Muscle of back (tissue), 11 donors: ENCODE measurements around the gene CPT2. TPM values are rescaled to one million over a fixed set of nuclear protein-coding genes. Genes with fewer than 3 reads are reported as not detected.
A peak's percentile ranks its signal among the peaks of the same experiment; 100 is the strongest.

ENCODE experiments used
- DNase-seq, 3 donors: peaks; one replicate each; pipeline versions ENCODE4 v3.0.0 to v3.0.0-alpha.2; 2013
- polyA plus RNA-seq, 10 donors: library from polyadenylated mRNA; unstranded; fragments of 120-200 nt; gene quantifications; one replicate each; pipeline ENCODE4 v1.2.1, GENCODE V29; 2013; ENCODE audit not compliant: insufficient read length in 10 of 10

Gene CPT2
- polyA plus RNA-seq, 10 donors, result 10.6 to 12.9 (median 11.7) TPM

GRCh38 chr1:53210954-53211353 is 14.3 kb downstream of the CPT2 start:
- DNase-seq, result no peak

GRCh38 chr1:53214376-53214940 is 17.8 kb downstream of the CPT2 start:
- DNase-seq, result no peak

GRCh38 chr1:53218201-53218600 is 21.6 kb downstream of the CPT2 start:
- DNase-seq, result no peak

GRCh38 chr1:53219711-53220110 is 23.1 kb downstream of the CPT2 start:
- no peak for DNase-seq

- DNase-seq, result peak; percentile 89 to 99 (median 94)
These were observed 23.7 kb downstream of the CPT2 start, which contains the start of gene CZIB for GRCh38 chr1:53220171-53220961. Gene CZIB, minus strand, starts transcription at chr1:53220634. Its CDS starts 59 bp downstream, at chr1:53220575.

- DNase-seq, result no peak
These were observed 24.3 kb downstream of the CPT2 start for GRCh38 chr1:53220962-53221286.

- DNase-seq, result no peak
These were observed 41.0 kb downstream of the CPT2 start for GRCh38 chr1:53237638-53238037.

GRCh38 chr1:53238197-53239155 is 41.9 kb downstream of the CPT2 start, which contains the start of gene MAGOH:
Gene MAGOH, minus strand, starts transcription at chr1:53238518. Its CDS starts 70 bp downstream, at chr1:53238448.
- DNase-seq, result peak; percentile 93 to 98 (median 96)

- DNase-seq, result no peak
These were observed 45.2 kb downstream of the CPT2 start for GRCh38 chr1:53241828-53242227.

GRCh38 chr1:53242381-53242780 is 45.8 kb downstream of the CPT2 start:
- DNase-seq, result no peak

GRCh38 chr1:53244141-53244540 is 47.5 kb downstream of the CPT2 start:
- no peak for DNase-seq

GRCh38 chr1:53246261-53247134 is 49.9 kb downstream of the CPT2 start:
- DNase-seq, result peak in 1 of 3 donors; percentile 87

- DNase-seq, result no peak
These were observed 53.1 kb downstream of the CPT2 start for GRCh38 chr1:53249706-53250105.

- no peak for DNase-seq
These were observed 53.7 kb downstream of the CPT2 start for GRCh38 chr1:53250325-53250724.

- no peak for DNase-seq
These were observed 57.5 kb downstream of the CPT2 start for GRCh38 chr1:53254011-53254640.

- no peak for DNase-seq
These were observed 58.4 kb downstream of the CPT2 start for GRCh38 chr1:53255031-53255430.

GRCh38 chr1:53256511-53257453 is 60.2 kb downstream of the CPT2 start:
- DNase-seq, result no peak

- no peak for DNase-seq
These were observed 60.9 kb downstream of the CPT2 start for GRCh38 chr1:53257454-53258081.

- DNase-seq, result no peak
These were observed 61.6 kb downstream of the CPT2 start for GRCh38 chr1:53258216-53258615.
